Endothelial cell of umbilical vein (primary cell): Measurements from ENCODE around the gene LGR4. TPM values are rescaled to one million over a fixed set of nuclear protein-coding genes. Genes with fewer than 3 reads are reported as not detected.

Experiments
- BruUV-seq: library from RNA; stranded (reverse); fragments of 400-500 nt; replicated peaks from 2 replicates; lab custom pipeline; 2021; lab: Mats Ljungman, UMichigan
- CTCF ChIA-PET: fragments of 300-600, 350-600 bp; sonication (Branson Sonifier 250); formaldehyde crosslinking; loops from one replicate; lab custom pipeline; 2021; ENCODE audit warnings: antibody characterized with exemption, inconsistent platforms; lab: Charles Lee
- POLR2A ChIA-PET: fragments of 300-600, 350-600 bp; sonication (Branson Sonifier 250); formaldehyde crosslinking; loops from one replicate; lab custom pipeline; 2021; ENCODE audit warnings: antibody characterized with exemption, inconsistent platforms; lab: Charles Lee
- DNase-seq: peaks from one replicate; pipeline ENCODE4 v3.0.0-alpha.2; 2011; ENCODE audit warnings: low read depth, low spot score
- FAIRE-seq: peaks from 2 replicates; lab custom pipeline; 2011; peaks lifted over from hg19 to GRCh38; lab: Jason Lieb, UNC
- H2AFZ ChIP-seq: 2 replicates; pipeline ENCODE4 v1.6.0; 2012; ENCODE audit warnings: low read depth, low read length, control low read depth, inconsistent platforms
- H3K27ac ChIP-seq: 2 replicates; pipeline ENCODE4 v1.5.1; 2011; ENCODE audit warnings: low read depth, mild to moderate bottlenecking, control low read depth, low read length, moderate library complexity; ENCODE audit not compliant: insufficient read depth
- H3K27me3 ChIP-seq, 2 experiments: 2 replicates each; pipeline versions ENCODE4 v1.6.0 to v1.6.1; 2011; ENCODE audit warnings: low read length in 2 of 2, mixed read lengths in 1 of 2; ENCODE audit not compliant: control insufficient read depth in 2 of 2, insufficient read depth in 2 of 2
- H3K36me3 ChIP-seq, 2 experiments: 2 replicates in 1 of 2; 3 replicates in 1 of 2; pipeline ENCODE4 v1.5.1; 2011; ENCODE audit warnings: low read length in 2 of 2, mild to moderate bottlenecking in 1 of 2, moderate library complexity in 1 of 2; ENCODE audit not compliant: control insufficient read depth in 2 of 2, insufficient read depth in 2 of 2; ENCODE audit errors: extremely low read depth in 1 of 2
- H3K4me1 ChIP-seq: 3 replicates; pipeline ENCODE4 v1.5.1; 2011; ENCODE audit warnings: mild to moderate bottlenecking, low read length; ENCODE audit not compliant: control insufficient read depth, insufficient read depth; ENCODE audit errors: extremely low read depth
- H3K4me2 ChIP-seq: 2 replicates; pipeline ENCODE4 v1.6.1; 2011; ENCODE audit warnings: low read length, control low read depth, mixed read lengths; ENCODE audit not compliant: insufficient read depth
- H3K4me3 ChIP-seq, 3 experiments: fragments of 200-600 bp in 1 of 3; sonication (generic), shearing (Covaris generic) in 1 of 3; replicated peaks in 1 of 3; 2 replicates each; pipeline ENCODE4 v1.5.1; 2011 to 2016; ENCODE audit warnings: control low read depth in 3 of 3, low read length in 3 of 3, mild to moderate bottlenecking in 2 of 3, inconsistent platforms in 1 of 3, low read depth in 1 of 3, moderate library complexity in 1 of 3; ENCODE audit not compliant: insufficient read depth in 1 of 3
- H3K79me2 ChIP-seq: 2 replicates; pipeline ENCODE4 v1.6.0; 2012; ENCODE audit warnings: low read length, inconsistent platforms; ENCODE audit not compliant: control insufficient read depth, insufficient read depth
- H3K9ac ChIP-seq: replicated peaks from 2 replicates; pipeline ENCODE3; 2011; ENCODE audit warnings: low read length, control low read depth; ENCODE audit not compliant: insufficient read depth; ENCODE audit errors: extremely low read depth
- H3K9me1 ChIP-seq: replicated peaks from 3 replicates; pipeline ENCODE4 v1.6.0; 2011; ENCODE audit warnings: mild to moderate bottlenecking, low read length; ENCODE audit not compliant: control insufficient read depth, insufficient read depth; ENCODE audit errors: extremely low read depth
- H3K9me3 ChIP-seq: replicated peaks from 2 replicates; pipeline ENCODE4 v1.5.1; 2012; ENCODE audit warnings: low read length, inconsistent platforms; ENCODE audit not compliant: control insufficient read depth, insufficient read depth
- H4K20me1 ChIP-seq: replicated peaks from 2 replicates; pipeline ENCODE3; 2011; ENCODE audit warnings: mild to moderate bottlenecking, low read length; ENCODE audit not compliant: control insufficient read depth, insufficient read depth; ENCODE audit errors: extremely low read depth
- FOS ChIP-seq: IDR thresholded peaks from 2 replicates; pipeline ENCODE4 v1.6.1; 2011; ENCODE audit warnings: mild to moderate bottlenecking, low read length, moderate library complexity, borderline replicate concordance; ENCODE audit not compliant: insufficient read depth
- GATA2 ChIP-seq: IDR thresholded peaks from 2 replicates; pipeline ENCODE4 v1.7.0; 2011; ENCODE audit warnings: low read depth, mild to moderate bottlenecking, moderate library complexity, mixed read lengths, low read length; ENCODE audit not compliant: insufficient read length, insufficient read depth
- MYC ChIP-seq: IDR thresholded peaks from one replicate; pipeline ENCODE4 v1.6.1; 2011; ENCODE audit warnings: mild to moderate bottlenecking, low read depth, low read length
- POLR2A ChIP-seq: IDR thresholded peaks from 2 replicates; pipeline ENCODE4 v1.6.1; 2012; ENCODE audit warnings: low read depth, mild to moderate bottlenecking, control low read depth, low read length
- dilution Hi-C: fragments of 300-500 bp; cut with MboI; formaldehyde crosslinking; loops from one replicate; pipeline ENCODE4 v1.15.0; 2019; ENCODE audit warnings: low sequenced_read_pairs; ENCODE audit not compliant: extremely low pct_ligation_motif_present
- intact Hi-C: fragments of 100-400 bp; cut with micrococcal nuclease; formaldehyde crosslinking; loops from one replicate; pipeline ENCODE4 v1.10.0; 2022
- polyA plus RNA-seq, 4 experiments: library from polyadenylated mRNA; depleted of rRNA in 3 of 4; stranded (reverse) in 3 of 4; unstranded in 1 of 4; fragments of >200 nt; gene quantifications; 2 replicates each; pipeline versions ENCODE4 v1.2.1 to v1.2.3, GENCODE V29; 2011 to 2012; ENCODE audit warnings: missing spikeins in 1 of 4
- total RNA-seq: library from RNA; stranded (reverse); gene quantifications from 2 replicates; pipeline ENCODE4 v1.2.3, GENCODE V29; 2021
- TF ChIP-seq, protein P1 (sequence below), 2 donors: IDR thresholded peaks; 1 replicate in 1 of 2; 2 replicates in 1 of 2; pipeline ENCODE4 v1.5.1; 2011; ENCODE audit warnings: low read length in 2 of 2, mild to moderate bottlenecking in 2 of 2, moderate library complexity in 2 of 2, control low read depth in 1 of 2, inconsistent platforms in 1 of 2, low read depth in 1 of 2; ENCODE audit not compliant: insufficient read depth in 1 of 2; ENCODE audit errors: extremely low read depth in 1 of 2
- TF ChIP-seq, protein P2 (sequence below): IDR thresholded peaks from 2 replicates; pipeline ENCODE4 v1.6.1; 2011; ENCODE audit not compliant: insufficient read depth, insufficient read length

Gene LGR4
- total and polyA plus RNA-seq, 2 donors (not counting 3 experiments of a cell fraction or from before 2014, with no cell fraction given) = 1.3 to 3.1 TPM

DNA sequence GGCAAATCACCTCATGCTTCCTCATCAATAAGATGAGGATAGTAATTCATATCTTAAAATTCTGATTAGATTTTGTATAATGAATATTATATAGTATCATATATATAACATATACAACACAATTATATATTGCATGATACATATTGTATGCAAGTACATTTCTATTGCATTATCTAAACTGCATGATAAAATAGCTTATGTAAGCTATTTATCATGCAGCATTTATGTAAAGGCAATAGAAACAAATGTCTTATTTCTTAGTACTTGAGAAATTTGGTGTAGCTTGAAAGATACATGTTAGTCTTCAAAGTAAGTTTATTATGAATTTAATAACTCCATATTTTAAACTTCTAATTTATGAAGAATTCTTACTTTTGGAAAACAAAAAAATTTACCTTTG lies 28.5 kb upstream of the LGR4 start:
- dilution Hi-C loops (no loop called here), intact Hi-C loops (no loop called here)
- H3K4me1 ChIP-seq = peaks cover 6% of the 10 kb centered on the region
- H4K20me1 ChIP-seq = peaks cover 2% of the 10 kb centered on the region
- no peak overlapping the region for H2AFZ ChIP-seq
- H3K36me3 ChIP-seq = peaks cover 2 to 15% of the 10 kb centered on the region in 2 experiments
- TF ChIP-seq GATA2 (no peak), POLR2A (no peak), MYC (no peak), FOS (no peak)
- TF ChIP-seq, protein P1, sequence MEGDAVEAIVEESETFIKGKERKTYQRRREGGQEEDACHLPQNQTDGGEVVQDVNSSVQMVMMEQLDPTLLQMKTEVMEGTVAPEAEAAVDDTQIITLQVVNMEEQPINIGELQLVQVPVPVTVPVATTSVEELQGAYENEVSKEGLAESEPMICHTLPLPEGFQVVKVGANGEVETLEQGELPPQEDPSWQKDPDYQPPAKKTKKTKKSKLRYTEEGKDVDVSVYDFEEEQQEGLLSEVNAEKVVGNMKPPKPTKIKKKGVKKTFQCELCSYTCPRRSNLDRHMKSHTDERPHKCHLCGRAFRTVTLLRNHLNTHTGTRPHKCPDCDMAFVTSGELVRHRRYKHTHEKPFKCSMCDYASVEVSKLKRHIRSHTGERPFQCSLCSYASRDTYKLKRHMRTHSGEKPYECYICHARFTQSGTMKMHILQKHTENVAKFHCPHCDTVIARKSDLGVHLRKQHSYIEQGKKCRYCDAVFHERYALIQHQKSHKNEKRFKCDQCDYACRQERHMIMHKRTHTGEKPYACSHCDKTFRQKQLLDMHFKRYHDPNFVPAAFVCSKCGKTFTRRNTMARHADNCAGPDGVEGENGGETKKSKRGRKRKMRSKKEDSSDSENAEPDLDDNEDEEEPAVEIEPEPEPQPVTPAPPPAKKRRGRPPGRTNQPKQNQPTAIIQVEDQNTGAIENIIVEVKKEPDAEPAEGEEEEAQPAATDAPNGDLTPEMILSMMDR (IDR thresholded peaks at IDR 0.05; ENCODE audit: extremely low read depth in 1 of 2, insufficient read depth in 1 of 2, low read depth in 1 of 2, low read length in 2 of 2) = no peak
- TF ChIP-seq, protein P2, sequence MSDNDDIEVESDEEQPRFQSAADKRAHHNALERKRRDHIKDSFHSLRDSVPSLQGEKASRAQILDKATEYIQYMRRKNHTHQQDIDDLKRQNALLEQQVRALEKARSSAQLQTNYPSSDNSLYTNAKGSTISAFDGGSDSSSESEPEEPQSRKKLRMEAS = no peak
- DNase-seq = no peak
- no peak overlapping the region for H3K4me3 ChIP-seq
- no peak overlapping the region for H3K27ac ChIP-seq
- H3K79me2 ChIP-seq = peaks cover 36% of the 10 kb centered on the region
- H3K9ac ChIP-seq = no peak overlapping the region
- no peaks in the 10 kb centered on the region for H3K9me1 ChIP-seq
- ChIA-PET POLR2A (no interaction called here), CTCF (interaction anchor here (0.8 to 6.7 kb wide), 2 partner anchors 318 to 322 kb away, joined by 3 to 68 read pairs; no protein-coding TSS in a partner anchor)
- no peak overlapping the region for H3K4me2 ChIP-seq
- no peaks in the 10 kb centered on the region for H3K27me3 ChIP-seq
- no peak for FAIRE-seq
- BruUV-seq = no TSS peak
- no peaks in the 10 kb centered on the region for H3K9me3 ChIP-seq
